CD4-positive, alpha-beta T cell treated with Interleukin-17A for 1 hour (primary cell): Measurements from ENCODE around the gene ZBTB37.
"Not testable (repeated sequence)": the region's sequence is repeated elsewhere in the genome, so short reads cannot be mapped to it uniquely, and the experiment has no call there.

Source experiments
- DNase-seq: peaks from one replicate; pipeline ENCODE4 v3.0.0-alpha.2; 2020

The ZBTB37 gene

DNA sequence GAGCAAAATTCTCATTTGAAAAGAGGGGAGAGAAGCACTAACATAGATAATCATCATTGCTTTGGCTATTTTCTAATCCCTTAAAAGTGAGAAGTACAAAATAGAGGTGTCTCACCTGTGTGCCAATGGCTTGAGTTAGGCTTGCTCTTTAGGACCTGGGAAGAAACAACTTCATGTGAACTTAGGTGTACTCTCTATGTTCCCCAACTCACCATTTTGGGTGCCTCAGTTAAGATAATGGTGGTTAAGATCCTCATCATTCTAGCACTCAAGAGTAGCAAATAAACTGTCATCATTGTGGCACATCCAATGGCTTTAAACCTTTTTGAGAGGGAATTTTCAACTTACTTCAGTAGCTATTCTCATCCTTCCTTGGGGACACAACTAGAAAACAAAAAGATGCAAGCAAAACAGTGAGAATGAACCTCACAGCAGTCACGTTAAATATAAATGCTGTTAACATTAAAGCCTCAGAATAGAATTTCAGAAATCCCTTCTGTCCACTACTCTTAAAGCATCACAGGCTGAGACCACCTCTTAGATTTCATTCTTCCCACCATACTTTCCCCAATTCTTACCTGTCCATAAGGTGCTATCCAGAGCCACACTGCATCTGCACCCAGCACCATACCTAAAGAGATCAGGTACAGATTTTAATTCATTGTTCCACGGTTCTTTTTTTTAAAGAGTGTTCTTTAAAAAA lies 1.6 kb upstream of the ZBTB37 start:
- DNase-seq, result no peak

DNA sequence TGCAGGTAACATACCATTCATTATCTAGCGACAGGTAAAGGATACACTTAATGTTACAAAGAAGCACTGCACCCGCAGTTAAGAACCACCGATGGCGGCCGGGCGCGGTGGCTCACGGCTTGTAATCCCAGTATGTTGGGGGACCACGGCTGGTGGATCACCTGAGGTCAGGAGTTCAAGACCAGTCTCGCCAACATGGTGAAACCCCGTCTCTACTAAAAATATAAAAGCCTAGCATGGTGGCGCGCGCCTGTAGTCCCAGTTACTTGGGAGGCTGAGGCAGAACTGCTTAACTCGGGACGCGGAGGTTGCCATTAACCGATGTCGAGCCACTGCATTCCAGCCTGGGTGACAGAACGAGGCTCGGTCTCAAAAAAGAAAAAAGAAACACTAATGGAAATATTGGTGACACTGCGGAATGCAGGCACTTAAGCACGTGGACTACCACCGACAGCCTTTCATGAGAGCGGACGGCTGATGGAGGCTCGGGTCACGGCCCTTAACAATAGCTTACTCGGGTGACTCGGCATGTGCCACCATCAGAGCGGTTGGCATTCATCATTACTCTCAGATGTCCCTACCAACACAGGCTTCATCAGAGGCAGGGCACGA lies 933 bp upstream of the ZBTB37 start:
- no peak for DNase-seq

DNA sequence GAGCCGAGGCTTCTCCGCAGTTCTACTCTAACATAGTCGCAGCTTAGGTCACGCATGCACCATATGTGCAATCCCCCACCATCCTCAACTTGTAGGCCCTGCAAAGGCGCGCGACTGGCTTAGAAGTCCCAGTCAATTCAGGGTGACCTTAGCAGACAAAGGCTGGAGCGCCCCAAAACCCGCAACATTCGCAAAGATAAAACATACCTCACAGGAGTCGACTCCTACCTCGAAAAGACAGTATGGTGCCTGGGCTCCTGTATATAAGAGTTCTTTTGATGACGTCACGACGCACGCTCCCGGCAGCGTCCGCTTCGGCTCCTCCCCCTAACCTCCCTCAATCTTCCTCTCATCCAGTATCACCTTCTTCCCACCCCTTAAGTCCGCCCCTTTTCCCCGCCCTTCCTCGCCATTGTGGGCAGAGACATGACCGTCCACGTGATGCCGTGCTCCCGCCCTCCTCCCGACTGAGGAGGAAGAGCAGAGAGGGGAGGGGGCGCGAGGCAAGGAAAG lies 371 bp upstream of the ZBTB37 start, which contains the start of gene GAS5:
GAS5 (minus strand) TSS at position 237 of the 513 bp plus-strand sequence.
- peak; percentile 100 for DNase-seq

DNA sequence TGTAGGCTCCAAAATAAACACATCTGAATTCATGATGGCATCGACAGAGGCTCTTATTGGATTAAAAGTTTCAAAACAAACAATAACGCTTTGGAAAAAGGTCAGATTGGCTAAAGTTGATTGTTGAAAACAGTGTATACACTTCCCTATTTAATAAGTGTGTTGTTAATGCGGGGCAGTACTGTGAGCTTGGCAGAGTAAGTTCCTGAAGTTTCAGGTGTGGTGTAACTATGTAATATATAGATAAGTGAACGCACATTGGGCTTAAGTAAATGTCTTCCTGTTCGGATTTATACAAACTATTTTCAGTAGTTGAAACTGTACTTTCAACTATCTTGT lies 810 bp downstream of the ZBTB37 start:
- DNase-seq, result no peak

DNA sequence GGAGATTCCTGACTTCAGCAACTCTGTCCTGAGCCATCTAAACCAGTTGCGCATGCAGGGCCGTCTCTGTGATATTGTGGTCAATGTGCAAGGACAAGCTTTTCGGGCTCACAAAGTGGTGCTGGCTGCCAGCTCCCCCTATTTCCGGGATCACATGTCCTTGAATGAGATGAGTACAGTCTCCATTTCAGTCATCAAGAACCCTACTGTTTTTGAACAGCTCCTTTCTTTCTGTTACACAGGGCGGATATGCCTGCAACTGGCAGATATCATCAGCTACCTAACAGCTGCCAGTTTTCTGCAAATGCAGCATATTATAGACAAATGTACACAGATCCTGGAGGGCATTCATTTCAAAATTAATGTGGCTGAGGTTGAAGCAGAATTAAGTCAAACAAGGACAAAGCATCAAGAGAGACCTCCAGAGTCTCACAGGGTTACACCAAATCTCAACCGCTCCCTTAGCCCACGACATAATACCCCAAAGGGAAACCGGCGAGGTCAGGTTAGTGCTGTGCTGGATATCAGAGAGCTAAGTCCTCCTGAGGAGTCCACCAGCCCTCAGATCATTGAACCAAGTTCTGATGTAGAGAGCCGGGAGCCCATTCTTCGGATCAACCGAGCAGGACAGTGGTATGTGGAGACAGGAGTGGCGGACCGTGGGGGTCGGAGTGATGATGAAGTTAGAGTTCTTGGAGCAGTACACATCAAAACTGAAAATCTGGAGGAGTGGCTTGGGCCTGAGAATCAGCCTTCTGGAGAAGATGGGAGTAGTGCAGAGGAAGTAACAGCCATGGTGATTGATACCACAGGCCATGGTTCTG lies 2.3 kb downstream of the ZBTB37 start:
- DNase-seq, result peak; percentile 62

DNA sequence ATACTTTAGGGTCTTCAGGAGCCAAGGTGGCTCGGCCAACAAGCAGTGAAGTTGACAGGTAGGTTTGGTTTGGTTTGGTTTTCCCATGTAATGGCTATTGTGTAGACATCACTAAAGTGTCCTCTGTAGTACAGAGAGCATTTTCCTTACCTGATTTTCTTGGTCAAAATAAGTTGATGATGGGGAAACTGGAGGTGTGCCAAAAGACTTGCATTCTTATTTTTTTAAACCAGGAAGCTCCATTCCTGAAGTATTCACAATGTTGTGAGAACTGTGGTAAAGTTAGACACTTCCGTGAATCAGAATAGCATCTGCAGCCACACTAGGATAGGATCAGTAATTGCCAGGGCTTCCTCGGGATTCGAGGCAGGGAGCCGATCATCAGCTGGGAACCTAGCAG lies 2.9 kb downstream of the ZBTB37 start:
- DNase-seq, result no peak

DNA sequence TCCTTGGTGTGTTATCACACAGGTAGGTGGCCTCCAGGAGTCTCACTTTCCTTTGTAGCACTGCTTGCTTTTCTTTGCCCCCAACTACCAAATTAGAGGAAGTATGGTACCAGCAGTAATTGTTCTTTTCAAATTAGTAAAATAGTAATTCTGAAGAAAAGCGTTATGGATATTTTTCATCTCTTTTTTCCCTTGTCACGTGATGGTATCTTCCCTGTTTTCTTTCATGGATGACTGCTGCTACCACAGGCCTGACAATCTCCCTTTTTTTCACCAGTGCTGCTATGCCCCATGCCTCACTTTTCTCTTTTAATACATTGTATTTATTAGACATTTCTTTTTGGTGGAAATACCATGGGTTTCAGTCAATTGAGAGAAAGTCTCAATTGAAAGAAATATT lies 3.3 kb downstream of the ZBTB37 start:
- DNase-seq, result no peak

DNA sequence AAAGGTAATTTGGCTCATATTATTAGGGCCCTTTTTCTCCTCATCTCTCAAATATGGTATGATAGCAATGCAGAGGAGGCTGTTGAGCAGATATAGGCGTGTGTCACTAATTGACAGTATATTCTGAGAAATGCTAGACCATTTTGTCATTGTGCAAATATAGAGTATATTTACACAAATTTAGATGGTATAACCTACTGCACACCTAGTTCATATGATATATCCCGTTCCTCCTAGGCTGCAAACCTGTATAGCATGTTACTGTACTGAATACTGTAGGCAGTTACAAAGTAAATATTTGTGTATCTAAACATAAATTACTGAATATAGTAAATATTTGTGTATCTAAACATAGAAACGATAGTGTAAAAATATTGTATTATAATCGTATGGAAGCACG lies 8.6 kb downstream of the ZBTB37 start:
- DNase-seq, result no peak

DNA sequence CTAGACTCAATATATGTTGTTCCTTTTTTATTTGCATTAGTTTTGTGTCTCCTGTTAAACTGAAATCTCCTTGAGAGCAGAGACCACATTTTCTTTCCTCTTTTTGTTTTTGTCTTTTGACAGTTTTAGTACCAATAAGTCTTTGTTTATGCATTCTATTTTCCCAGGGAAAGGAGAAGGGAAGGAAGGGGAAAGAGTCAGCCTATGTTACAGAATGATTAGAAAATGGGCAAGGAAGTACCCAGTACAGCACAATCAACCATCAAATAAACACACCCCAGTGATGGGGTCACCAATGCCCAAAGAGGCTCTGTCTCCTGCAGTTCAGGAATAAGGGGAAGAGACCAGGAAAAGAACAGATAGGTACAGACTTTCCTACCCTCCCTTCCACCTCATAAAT lies 10.1 kb downstream of the ZBTB37 start:
- DNase-seq, result no peak

DNA sequence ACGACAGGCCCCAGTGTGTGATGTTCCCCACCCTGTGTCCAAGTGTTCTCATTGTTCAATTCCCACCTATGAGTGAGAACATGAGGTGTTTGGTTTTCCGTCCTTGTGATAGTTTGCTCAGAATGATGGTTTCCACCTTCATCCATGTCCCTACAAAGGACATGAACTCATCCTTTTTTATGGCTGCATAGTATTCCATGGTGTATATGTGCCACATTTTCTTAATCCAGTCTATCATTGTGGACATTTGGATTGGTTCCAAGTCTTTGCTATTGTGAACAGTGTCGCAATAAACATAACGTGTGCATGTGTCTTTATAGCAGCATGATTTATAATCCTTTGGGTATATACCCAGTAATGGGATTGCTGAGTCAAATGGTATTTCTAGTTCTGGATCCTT lies 12.9 kb downstream of the ZBTB37 start:
- not testable (repeated sequence) for DNase-seq

DNA sequence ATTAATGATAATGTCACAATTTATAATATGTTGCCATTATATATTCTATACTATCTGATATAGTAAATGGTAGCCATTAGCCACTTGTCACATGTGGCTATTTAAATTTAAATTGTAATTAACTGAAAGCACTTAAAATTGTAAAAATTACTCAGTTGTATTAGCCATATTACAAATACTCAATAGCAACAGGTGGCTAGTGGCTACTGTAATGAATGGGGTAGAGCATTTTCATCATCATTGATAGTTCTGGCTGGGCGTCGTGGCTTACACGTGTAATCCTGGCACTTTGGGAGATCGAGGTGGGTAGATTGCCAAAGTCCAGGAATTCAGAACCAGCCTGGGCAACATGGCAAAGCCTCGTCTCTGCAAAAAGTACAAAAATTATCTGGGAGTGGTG lies 16.5 kb downstream of the ZBTB37 start:
- no peak for DNase-seq

DNA sequence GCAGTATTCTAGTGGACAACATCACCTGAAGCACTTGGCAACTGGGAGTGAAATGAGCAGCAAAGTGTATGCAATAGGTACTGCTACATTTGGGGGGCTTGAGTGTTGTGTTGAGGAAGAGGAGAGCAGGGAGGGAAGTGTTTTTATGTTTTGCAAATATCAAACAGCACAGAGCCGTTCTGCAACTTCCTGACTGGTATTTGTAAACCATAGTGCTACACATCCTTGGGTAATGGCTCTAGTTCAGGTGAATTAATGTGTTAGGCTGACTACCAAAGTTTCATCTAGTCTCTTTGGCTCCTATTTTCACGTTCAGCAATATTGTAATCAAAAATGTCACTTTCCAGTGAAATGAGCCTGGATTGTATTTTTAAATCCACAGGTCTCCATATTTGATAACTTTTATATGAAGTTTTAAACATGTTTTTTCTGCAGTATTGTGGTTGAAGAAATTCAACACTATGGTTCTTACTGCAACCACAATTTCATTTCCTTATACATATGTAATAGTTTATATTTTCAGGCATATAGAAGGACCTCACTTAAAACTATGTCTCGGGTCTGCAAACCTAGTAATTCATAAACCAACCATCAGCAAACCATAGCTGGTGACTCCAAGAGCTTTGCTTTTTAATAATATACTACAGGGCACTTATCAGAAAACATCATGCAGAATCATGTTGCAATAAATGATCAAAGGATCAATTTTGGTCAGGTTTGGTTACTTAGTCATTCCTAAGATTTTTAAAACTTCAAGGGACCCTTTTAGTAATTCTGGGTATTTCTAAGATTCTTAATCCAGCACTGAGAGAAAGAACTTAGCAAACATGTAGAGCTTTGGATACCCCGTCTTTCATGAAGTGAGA lies 18.8 kb downstream of the ZBTB37 start:
- no peak for DNase-seq

DNA sequence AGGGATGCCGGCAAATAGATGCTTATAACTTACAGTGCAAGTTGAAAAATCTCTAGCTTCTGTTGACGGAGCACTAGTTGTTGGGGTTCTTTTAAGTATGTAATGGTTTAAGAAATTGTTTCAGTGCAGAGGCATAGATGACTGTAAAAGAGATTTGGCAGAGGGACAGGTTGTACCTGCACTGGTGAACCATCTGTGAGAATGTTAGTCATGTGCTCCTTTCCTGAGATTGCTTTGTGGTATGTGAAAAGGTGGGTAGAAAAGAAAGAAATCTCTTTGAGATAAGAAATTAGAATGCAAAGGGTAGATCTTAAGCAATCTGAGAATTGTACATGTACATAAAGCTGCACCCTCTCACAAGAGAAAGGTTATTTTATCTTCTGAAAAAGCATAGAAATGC lies 19.4 kb downstream of the ZBTB37 start:
- DNase-seq, result no peak

DNA sequence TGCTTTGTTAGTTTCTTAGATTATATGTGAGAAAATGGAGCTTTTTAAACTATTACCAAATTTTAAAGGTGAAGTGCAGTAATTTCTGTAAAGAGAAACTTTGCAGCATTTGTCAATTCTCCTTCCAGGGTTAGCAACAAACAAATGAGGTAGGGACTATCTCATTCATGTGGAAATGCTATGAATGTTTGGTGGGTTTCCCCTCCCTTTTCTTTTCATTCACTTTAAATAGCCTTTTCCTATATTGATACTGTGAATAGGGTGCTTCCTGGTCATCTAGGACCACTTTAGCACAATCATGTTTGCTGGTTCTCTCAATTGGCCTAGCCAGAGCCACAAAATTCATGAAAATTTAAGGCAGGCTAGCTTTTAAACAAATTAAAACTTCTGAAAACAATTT lies 20.6 kb downstream of the ZBTB37 start:
- no peak for DNase-seq

DNA sequence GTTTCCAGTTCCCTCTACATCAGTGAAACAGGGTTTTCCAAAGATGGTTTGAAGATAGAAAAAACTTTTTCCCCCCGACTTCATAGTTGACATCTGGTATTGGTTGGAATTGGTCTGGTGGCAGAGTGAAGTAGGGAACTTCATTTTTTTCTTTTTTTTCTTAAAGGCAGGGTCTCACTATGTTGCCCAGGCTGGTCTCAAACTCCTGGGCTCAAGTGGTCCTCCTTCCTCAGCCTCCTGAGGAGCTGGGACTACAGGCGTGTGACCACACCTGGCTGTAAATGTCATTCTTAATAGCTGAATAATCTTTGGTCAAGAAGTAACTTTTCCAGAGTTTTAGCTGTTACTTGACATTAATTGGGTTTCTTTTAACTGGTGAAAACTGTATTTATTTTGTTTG lies 21.7 kb downstream of the ZBTB37 start:
- DNase-seq, result no peak

DNA sequence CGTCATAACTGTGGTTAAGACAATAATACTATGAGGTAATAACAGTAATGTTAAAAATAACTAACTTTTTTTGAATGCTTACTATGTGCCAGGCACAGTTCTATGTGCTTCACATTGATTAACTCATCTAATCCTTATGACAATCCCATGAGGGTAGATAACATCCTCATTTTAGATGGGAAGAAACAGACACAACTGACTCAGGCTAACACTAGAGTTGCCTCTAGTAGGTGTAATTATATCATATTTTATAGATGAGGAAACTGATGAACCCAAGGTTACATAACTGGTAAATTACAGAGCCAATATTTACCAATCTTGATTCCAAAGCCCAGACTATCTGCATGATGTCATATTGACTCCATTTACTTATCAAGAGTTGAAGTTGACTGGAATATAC lies 25.4 kb downstream of the ZBTB37 start:
- DNase-seq, result no peak

DNA sequence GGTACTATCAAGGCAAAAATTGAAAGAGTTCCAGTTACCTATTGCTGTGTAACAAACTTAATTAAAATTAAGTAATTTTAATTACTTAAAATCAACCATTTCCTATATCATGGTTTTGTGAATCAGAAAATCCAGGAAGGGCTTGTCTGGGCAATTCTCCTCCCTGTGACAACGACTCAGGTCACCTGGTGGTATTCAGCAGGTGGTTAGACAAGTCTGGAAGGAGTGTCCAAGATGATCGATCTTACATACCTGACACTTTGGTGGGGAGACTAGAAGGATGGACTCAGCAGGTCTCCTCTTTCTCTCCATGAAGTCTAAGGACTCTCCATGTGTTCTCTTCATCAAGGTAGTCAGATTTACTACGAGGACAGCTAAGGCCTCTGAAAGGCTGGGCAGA lies 26.0 kb downstream of the ZBTB37 start:
- DNase-seq, result no peak

DNA sequence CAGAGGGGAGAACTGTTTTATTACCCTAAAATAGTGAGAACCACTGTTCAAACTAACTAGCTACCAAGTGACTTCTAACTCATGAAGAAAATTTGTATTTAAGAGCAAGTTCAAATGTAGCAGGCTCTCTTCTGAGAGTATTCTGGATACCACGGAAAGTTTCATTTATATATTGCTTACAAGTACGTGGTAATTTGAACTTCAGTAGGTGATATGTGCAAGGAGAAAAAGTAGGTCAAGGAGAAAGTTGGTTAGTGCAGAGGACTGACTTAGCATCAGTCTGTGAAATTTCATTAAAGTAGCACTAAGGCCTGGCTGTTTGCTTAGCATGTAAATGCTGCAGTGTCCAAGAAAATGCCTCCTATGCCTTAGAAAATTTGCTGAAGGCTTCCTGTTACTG lies 32.2 kb downstream of the ZBTB37 start:
- DNase-seq, result no peak

DNA sequence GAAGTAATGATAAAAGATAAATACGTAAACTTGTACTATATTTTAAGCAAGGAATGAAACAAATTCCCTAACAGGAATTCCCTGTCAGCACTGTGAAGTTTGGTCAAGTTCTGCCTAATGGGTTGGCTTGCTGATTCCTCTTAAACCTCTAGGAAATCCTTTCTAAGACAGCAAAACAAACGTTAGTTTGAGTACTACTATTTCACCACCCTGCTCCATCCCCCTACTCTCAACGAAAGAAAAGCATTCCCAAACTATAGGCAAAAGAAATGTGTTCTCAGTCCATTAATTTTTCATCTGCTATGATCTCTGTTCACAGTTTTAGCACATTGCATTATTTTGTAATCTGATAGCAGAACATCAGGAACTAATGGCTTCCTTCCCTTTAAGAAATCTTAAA lies 32.8 kb downstream of the ZBTB37 start:
- DNase-seq, result no peak

DNA sequence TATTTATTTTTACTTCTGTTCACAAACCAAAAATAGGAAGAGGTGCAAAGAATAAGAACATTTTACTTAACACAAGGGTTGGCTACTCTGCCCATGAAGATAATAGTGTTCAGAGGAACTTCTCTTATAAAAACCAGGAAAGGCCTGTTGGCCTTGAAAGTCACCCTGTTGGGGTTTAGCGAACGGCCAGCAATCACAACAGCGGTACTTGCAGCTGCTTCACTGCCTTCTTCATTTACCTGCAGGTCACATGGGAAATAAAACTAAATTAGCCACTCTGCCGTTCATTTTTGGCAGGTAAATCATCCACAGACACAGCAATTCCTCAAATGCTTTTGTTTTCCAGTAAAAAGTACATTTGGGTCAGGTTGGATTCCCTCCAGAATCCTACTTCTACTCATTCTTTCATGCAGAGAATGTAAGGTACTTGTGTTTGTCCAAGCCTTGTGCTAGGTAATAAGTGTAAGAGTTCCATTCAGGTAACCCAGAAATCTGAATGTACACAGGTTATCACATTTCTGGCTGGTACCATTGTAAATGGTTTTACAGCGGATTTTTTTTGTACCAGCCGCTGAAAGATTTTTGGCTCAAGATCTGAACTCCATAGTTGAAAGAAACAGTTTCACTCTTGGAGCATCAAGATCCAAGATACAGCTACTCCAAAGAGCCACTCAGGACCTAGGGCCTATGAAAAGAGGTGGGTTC lies 35.8 kb downstream of the ZBTB37 start:
- no peak for DNase-seq

DNA sequence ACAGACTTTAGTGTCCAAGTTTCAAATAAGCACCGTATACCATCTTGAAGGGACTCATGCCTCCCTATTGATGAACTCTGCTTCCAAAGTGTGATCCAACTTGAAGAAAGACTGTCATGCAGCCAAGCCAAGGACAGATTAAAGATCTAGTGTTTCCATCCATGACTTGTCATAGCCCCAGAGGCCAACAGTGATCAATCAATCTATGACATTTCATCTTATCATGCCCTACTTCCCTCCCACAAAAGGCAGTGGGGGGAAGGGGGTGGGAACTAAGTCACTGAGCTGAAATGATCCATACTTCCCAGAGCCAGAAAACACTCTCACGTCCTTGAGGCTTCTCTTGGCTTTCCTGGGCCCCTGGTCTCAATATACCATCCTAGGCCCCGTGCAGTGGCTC lies 44.9 kb downstream of the ZBTB37 start:
- DNase-seq, result no peak

DNA sequence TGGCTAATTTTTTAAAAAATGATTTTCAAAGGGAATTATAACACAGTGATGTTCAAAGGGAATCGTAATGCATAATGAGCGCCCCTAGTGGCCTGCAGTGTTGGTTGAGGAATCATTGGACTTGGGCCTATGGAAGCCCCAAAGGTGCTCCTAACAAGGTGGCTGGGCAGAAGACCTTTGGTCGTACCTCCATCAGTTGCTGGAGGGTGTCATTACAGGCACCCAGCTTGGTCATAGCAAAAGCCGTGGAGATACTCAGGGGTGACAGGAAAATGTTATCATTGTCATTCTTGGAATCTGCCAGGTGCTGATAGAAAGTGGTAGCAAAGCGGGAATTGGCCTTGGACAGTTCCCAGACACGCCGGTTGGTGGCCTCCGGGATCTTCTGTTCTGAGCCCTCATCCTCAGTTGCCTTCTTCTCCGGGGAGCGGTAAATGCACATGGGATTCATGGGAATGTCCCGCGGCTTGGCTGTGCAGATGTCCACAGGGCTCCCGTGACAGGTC lies 46.2 kb downstream of the ZBTB37 start:
- DNase-seq, result peak; percentile 38
